Tibial artery (tissue), 4 donors: ENCODE data around the gene NLRC5.

Experiments
- DNase-seq, 2 donors: peaks; one replicate each; pipeline ENCODE4 v3.0.0-alpha.2; 2019
- H3K27ac ChIP-seq, 2 donors: fragments of 200-600 bp; sonication (generic) in 1 of 2; 1 replicate in 1 of 2; 2 replicates in 1 of 2; pipeline ENCODE4 v1.5.1; 2018 to 2019; ENCODE audit warnings: mild to moderate bottlenecking in 1 of 2
- H3K27me3 ChIP-seq, 2 donors: fragments of 200-600 bp; sonication (generic) in 1 of 2; one replicate each; pipeline versions ENCODE4 v1.5.1 to v1.6.0; 2016 to 2019
- H3K36me3 ChIP-seq, 3 donors: fragments of 200-600 bp; sonication (generic) in 2 of 3; one replicate each; pipeline ENCODE4 v1.5.1; 2016 to 2019; ENCODE audit warnings: mild to moderate bottlenecking in 2 of 3
- H3K4me1 ChIP-seq, 4 donors: fragments of 200-600 bp; sonication (generic) in 2 of 4; 1 replicate in 3 of 4; 2 replicates in 1 of 4; pipeline ENCODE4 v1.5.1; 2016 to 2019
- H3K4me3 ChIP-seq, 2 donors: fragments of 200-600 bp; sonication (generic) in 1 of 2; 1 replicate in 1 of 2; 2 replicates in 1 of 2; pipeline ENCODE4 v1.5.1; 2018 to 2019; ENCODE audit warnings: mild to moderate bottlenecking in 2 of 2
- H3K9me3 ChIP-seq, 3 donors: fragments of 200-600 bp; sonication (generic) in 1 of 3; one replicate each; pipeline ENCODE4 v1.5.1; 2016 to 2019
- intact Hi-C: fragments of 100-400 bp; cut with DNase I; formaldehyde crosslinking; loops from one replicate; pipeline ENCODE4 v1.15.0; 2023; ENCODE audit warnings: low total_unique reads
- TF ChIP-seq, protein P1 (sequence below), 2 experiments: fragments of 200-600 bp in 1 of 2; fragments of 450-650 bp in 1 of 2; IDR thresholded peaks; one replicate each; pipeline ENCODE4 v1.5.1; 2017 to 2019; ENCODE audit warnings: antibody characterized with exemption in 2 of 2, mild to moderate bottlenecking in 1 of 2, moderate library complexity in 1 of 2

Gene NLRC5

DNA sequence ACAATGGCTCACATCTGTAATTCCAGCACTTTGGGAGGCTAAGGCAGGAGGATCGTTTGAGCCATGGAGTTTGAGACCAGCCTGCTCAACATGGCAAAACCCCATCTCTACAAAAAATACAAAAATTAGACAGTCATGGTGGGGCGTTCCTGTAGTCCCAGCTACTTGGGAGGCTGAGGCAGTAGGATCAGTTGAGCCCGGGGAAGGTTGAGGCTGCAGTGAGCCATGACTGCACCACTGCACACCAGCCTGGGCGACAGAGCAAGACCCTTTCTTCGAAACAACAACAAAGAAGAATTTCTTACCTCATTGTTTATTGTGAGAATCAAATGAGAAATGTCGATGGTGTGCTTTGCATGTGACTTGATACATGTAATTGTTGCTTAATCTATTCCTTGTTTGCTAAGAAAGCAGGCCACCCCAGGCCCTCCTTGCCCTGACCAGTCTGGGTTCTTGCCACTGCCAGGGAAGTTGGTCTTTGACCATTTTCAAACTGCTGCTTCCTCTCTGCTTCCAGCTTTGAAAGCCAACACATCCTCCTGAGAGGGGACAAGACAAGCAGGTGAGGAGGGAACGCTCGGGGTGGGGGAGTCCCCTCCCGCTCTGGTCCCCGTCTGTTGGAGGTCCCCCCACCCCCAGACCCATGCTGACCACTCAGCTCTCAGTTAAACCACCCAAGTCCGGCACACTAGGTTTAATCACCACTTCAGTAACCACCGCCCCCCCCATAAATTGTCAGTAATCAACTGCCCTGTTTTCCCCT lies 55.8 kb downstream of the NLRC5 start:
- peak overlapping the region; percentile 17 to 53 for H3K27ac ChIP-seq
- intact Hi-C loops = loop anchor here (5.0 kb wide), 1 partner anchor 178 kb away; the partner anchor contains the start of gene SLC12A3

DNA sequence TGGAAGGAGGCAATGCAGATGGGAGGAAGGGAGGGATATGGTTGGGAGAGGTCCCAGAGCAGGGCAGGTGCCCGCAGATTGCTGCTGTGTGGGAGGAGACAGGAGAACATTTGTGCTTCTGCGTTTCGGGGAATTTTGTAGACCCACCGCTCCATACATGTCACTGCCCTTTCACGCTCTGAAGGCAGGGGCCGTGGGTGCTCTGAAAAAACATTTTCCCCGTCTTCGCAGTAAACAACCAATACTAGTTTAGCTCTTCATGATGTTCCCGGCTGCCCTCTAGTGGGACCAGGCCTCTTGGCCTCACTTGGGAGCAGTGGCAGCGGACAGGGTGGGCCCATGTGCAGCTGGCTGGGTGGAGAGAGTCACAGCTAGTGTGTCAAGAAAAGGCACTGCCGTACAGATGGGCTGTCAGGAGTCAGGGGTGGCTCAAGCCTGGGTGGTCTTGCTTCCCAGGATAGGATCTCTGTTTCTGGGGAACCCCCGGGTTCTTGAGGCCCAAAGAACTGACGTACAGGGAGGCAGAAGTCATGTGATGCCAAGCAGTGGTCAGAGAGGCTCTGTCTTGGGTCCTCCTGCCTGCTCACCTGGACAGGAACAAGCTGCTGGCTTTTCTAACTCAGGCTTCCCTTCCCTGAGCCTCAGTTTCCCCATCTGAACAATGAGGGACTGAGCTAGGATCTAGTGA lies 56.5 kb downstream of the NLRC5 start:
- Histone ChIP-seq H3K4me3 (peak overlapping the region in 1 of 2 donors; percentile 27), H3K27me3 (no peaks in the 10 kb centered on the region), H3K27ac (peak overlapping the region; percentile 17 to 53), H3K36me3 (peaks cover 5 to 37% (median 15%) of the 10 kb centered on the region in 3 donors), H3K4me1 (peaks cover 0 to 8% (median 6%) of the 10 kb centered on the region in 4 donors), H3K9me3 (no peaks in the 10 kb centered on the region)
- DNase-seq = peak; percentile 83 to 84
- TF ChIP-seq, protein P1, sequence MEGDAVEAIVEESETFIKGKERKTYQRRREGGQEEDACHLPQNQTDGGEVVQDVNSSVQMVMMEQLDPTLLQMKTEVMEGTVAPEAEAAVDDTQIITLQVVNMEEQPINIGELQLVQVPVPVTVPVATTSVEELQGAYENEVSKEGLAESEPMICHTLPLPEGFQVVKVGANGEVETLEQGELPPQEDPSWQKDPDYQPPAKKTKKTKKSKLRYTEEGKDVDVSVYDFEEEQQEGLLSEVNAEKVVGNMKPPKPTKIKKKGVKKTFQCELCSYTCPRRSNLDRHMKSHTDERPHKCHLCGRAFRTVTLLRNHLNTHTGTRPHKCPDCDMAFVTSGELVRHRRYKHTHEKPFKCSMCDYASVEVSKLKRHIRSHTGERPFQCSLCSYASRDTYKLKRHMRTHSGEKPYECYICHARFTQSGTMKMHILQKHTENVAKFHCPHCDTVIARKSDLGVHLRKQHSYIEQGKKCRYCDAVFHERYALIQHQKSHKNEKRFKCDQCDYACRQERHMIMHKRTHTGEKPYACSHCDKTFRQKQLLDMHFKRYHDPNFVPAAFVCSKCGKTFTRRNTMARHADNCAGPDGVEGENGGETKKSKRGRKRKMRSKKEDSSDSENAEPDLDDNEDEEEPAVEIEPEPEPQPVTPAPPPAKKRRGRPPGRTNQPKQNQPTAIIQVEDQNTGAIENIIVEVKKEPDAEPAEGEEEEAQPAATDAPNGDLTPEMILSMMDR (IDR thresholded peaks at IDR 0.05) = peak; percentile 70 to 74
- intact Hi-C loops = loop anchor here (5.0 kb wide), 1 partner anchor 179 kb away; the partner anchor contains the start of gene SLC12A3

More for the DNA sequence above, 55.8 kb downstream of the NLRC5 start:
- Histone ChIP-seq H3K36me3 (peaks cover 5 to 42% (median 22%) of the 10 kb centered on the region in 3 donors), H3K9me3 (no peaks in the 10 kb centered on the region), H3K4me3 (peak overlapping the region in 1 of 2 donors; percentile 27), H3K4me1 (peaks cover 0 to 8% (median 6%) of the 10 kb centered on the region in 4 donors), H3K27me3 (no peaks in the 10 kb centered on the region)
- no peak for DNase-seq
- TF ChIP-seq, protein P1 (IDR thresholded peaks at IDR 0.05) = no peak

DNA sequence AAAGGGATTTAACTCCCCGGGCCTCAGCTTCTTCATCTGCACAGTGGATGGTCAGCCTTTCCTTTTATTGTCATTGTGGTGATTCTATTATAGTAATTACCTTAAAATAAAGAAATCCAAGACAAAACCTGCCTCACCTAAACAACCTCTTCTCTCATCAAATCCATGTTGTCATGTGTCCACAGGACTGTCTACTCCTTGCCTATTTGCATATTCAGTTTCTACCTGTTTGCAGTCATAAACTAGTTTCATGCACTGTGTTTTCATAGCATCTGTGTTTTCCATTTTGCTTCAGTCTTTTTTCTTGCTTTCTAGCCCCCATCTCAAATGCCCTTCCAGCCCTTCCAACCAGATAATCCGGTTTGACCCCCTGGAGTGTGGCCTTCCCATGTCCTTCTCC lies 58.7 kb downstream of the NLRC5 start:
- no peak for DNase-seq
- no peaks in the 10 kb centered on the region for H3K27me3 ChIP-seq
- peaks cover 0 to 33% (median 21%) of the 10 kb centered on the region in 3 donors for H3K36me3 ChIP-seq
- H3K27ac ChIP-seq = no peak overlapping the region
- H3K4me1 ChIP-seq = peaks cover 0 to 8% (median 6%) of the 10 kb centered on the region in 4 donors
- TF ChIP-seq, protein P1 (IDR thresholded peaks at IDR 0.05) = no peak
- no peaks in the 10 kb centered on the region for H3K9me3 ChIP-seq
- intact Hi-C loops = loop anchor here (5.0 kb wide), 1 partner anchor 181 kb away; the partner anchor contains the start of gene SLC12A3
- no peak overlapping the region for H3K4me3 ChIP-seq

DNA sequence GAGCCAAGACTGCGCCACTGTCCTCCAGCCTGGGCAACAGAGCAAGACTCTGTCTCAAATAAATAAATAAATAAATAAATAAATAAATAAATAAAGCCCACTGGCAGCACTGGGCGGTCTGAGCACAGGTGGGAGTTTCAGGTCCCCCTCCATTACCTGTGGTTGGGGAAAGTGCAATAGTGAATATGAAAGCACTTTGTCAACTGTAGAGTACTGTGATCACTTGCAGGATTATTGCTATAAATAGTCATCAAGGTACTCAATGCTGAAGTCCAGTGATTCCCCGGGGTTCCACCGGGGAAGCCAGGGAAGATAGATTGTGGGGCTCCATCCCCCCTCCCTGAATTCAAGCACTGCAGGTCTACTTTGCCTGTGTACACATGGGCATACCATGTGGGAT lies 60.3 kb downstream of the NLRC5 start:
- H3K27me3 ChIP-seq = no peaks in the 10 kb centered on the region
- no peak for DNase-seq
- H3K4me1 ChIP-seq = peaks cover 0 to 8% (median 6%) of the 10 kb centered on the region in 4 donors
- TF ChIP-seq, protein P1 (IDR thresholded peaks at IDR 0.05) = no peak
- peaks cover 0 to 37% (median 22%) of the 10 kb centered on the region in 3 donors for H3K36me3 ChIP-seq
- intact Hi-C loops = loop anchor here (5.0 kb wide), 1 partner anchor 182 kb away; the partner anchor contains the start of gene SLC12A3
- no peaks in the 10 kb centered on the region for H3K9me3 ChIP-seq
- no peak overlapping the region for H3K4me3 ChIP-seq
- no peak overlapping the region for H3K27ac ChIP-seq

DNA sequence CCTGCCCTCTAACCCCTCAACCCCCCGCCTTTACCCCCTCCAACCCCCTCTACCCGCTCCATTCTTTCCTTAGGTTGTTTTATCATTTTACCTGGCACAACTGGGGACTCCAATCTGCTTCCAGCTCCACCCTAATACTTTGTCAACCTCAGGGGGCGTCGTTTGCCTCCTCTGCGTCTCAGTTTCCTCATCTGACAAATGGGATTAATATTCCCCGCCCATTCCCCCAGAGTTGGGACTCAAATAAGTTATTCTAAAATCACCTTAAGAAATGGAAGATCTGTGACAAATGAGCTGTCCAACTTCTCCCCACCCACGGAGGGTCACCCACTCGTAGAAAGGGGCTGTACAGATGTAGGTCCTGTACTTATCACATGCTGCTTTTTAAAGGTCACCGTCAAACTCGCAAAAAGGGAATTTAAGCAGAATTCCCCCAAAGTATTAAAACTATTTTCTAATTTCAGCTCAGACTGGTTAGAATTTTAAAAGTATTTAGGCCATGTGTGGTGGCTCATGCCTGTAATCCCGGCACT lies 62.4 kb downstream of the NLRC5 start:
- H3K9me3 ChIP-seq = no peaks in the 10 kb centered on the region
- no peaks in the 10 kb centered on the region for H3K27me3 ChIP-seq
- intact Hi-C loops = no loop called here
- H3K4me3 ChIP-seq = no peak overlapping the region
- H3K27ac ChIP-seq = no peak overlapping the region
- TF ChIP-seq, protein P1 (IDR thresholded peaks at IDR 0.05) = no peak
- H3K4me1 ChIP-seq = no peaks in the 10 kb centered on the region
- DNase-seq = no peak
- H3K36me3 ChIP-seq = peaks cover 0 to 53% (median 40%) of the 10 kb centered on the region in 3 donors
